Suppressor macrophage treated with lipopolysaccharide for 4 hours (primary cell): ENCODE data around the gene RFXANK.
"Not testable (repeated sequence)": the region's sequence is repeated elsewhere in the genome, so short reads cannot be mapped to it uniquely, and the experiment has no call there.

Source experiments
- DNase-seq: peaks from one replicate; pipeline ENCODE4 v3.0.0-alpha.2; 2020

RFXANK gene

GRCh38 chr19:19206938-19207337 lies 14.9 kb downstream of the RFXANK start:
- DNase-seq = no peak

DNA sequence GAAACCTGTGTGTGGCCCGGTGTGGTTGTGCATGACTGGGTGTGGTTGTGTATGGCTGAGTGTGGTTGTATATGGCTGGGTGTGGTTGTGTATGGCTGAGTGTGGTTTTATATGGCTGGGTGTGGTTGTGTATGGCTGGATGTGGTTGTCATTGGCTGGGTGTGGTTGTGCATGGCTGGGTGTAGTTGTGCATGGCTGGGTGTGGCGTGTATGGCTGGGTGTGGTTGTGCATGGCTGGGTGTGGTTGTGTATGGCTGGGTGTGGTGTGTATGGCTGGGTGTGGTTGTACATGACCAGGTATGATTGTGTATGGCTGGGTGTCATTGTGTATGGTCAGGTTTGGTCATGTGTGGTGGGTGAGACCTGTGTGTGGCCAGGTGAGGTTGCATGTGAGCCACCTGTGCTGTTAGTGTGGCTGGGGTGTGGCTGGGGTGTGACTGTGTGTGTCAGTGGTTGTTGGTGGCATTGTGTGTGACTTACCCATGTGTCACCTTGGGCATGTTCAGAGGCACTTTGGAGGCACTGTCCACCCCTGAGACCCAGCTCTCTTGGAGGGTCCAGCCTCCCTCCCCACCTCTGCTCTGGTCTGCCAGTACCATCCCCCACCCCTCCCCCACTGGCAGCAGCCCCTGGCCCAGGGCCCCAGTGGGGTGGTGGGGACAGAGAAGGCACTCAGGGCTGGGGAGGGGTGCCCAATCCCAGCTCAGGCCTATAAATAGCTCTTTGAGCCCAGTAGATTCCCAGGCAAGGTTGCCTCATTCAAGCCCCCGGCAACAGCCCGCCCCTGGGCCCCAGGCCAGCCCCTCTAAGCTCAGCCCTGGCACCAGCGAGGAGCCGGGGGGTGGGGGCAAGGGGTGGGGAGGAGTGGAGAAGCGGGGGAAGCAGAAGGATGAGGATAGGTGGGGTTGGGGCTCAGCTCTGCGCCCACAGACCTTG lies 15.8 kb downstream of the RFXANK start:
- no peak for DNase-seq

GRCh38 chr19:19209372-19209771 lies 17.3 kb downstream of the RFXANK start:
- DNase-seq = no peak

DNA sequence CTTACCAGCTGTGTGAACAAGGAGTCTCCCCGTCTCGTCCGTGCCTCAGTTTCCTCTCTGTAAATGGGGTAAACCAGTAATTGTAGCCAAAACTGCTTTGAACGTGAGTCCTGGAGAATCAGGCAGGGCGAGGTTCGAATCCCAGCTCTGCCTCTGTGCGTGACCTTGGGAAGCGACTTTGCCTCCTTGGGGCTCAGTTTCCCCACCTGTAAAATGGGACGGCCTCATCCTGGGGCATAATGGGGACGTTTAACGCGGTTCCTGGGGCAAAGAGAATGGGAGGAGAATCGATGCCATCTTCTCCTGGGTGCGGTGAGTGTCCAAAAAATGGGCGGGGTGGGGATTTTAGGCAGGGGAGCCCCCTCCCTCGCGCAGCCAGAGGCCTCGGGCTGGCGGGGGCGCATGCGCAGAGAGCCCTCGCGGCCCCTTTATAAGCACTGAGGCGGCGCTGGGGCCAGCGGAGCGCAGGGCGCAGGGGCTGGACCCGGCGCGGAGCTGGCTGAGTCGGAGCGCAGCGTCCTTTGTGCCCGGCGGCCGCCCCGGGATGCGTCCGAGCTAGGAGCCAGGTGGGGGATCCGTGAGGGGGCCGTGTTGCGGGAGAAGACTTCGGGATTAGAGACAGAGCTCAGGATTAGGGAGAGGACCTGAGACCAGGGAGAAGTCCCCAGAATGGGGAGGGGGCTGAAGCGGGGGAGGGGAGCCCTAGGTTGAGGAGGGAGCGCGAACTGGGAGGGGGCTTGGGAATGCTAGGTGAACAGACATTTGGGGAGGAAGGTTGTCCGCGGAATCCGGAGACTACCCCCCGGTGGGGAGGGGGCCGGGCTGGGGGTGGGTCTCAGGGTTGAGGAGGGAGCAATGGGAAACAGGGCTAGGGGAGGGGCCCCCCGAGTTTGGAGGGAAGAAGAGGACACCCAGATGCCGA lies 19.7 kb downstream of the RFXANK start, which contains the start of gene NCAN:
Gene NCAN, plus strand, starts transcription at position 460 of the 922 bp plus-strand sequence. CDS start 4,996 bp downstream, outside the sequence.
- DNase-seq = no peak

- DNase-seq = no peak
These were observed 20.9 kb downstream of the RFXANK start for GRCh38 chr19:19212916-19213315.

DNA sequence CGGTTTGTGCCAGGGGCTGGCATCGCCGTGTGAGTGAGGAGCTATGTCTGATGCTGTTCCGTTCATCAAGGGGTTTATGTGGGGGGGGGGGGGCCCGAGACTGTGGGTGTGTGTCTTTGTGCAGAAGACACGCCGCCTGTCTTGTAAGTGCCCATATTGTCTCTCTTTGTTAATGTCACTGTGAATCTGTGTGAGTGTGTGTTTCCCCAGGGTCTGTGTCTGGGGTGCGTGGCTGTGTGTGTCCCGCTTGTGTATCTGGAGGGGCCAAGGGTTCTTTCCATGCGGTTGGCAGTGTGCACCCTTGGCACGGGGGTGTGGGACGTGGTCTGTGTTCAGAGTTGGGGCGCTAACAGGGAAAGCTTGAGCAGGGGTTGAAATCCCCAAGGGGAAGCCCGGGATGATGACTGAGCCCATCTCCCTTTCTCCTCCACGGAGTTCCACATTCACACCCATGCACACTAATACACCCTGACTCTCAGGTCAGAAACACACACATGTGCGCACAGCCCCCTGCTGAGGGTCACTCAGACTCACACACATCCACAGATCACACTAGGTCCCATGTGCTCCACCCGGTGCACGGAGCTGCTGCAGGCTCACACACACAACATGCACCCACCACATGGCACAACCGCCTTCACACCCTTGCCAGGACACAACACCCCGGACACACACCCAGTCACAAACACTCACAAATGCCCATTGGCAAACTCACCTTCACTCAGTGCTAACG lies 21.5 kb downstream of the RFXANK start:
- no peak for DNase-seq

- no peak for DNase-seq
These were observed 22.1 kb downstream of the RFXANK start for GRCh38 chr19:19214159-19214490.

DNA sequence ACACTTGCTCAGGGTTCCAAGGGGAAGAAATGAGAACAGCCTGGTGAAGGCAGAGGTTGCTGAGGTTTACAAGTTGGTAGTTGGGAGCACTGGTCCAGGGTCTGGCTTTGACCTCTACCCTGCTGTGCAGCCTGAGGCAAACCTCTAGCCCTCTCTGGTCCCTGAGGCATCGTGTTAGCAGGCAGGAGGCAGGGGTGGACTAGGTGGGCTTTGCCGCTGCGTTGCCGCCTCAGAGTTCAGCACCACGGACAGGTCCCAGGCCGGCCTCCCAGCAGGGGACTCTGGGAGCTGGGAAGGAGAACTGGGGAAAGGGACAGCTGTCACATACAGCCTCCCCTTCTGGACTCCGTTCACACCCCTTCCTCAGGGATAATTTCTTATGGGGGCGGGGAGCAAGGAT lies 22.8 kb downstream of the RFXANK start:
- DNase-seq = peak; percentile 41

- no peak for DNase-seq
These were observed 23.7 kb downstream of the RFXANK start for GRCh38 chr19:19215792-19216191.

DNA sequence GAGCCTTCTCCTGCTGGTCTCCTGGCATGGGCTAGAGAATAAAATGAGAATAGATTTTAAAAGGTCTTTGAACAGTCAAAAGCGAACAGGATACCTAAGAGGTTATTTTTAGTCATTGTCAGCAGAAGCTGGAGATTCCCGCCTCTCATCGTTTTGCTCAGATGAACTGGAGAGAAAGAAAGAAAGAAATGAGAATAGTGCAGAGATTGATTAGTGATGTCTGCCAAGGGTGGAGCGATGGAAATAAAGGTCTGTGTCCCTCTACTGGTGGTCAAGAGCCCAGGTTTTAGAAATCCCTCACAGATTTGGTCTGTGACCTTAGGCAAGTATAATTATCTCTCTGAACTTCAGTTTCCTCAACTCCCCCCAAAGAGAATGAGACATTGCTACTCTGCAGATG lies 25.0 kb downstream of the RFXANK start:
- DNase-seq = peak; percentile 25

- no peak for DNase-seq
These were observed 26.9 kb downstream of the RFXANK start for GRCh38 chr19:19218911-19219310.

DNA sequence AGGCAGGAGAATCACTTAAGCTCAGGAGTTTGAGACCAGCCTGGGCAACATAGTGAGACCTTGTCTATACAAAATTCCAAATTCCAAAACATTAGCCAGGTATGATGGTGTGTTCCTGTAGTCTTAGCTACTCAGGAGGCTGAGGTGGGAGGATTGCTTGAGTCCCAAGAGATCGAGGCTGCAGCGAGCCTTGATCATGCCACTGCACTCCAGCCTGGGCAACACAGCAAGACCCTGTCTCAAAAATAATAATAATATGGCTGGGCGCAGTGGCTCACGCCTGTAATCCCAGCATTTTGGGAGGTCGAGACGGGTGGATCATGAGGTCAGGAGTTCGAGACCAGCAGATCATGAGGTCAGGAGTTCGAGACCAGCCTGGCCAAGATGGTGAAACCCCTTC lies 28.9 kb downstream of the RFXANK start:
- not testable (repeated sequence) for DNase-seq

GRCh38 chr19:19223060-19223459 lies 31.0 kb downstream of the RFXANK start:
- no peak for DNase-seq

DNA sequence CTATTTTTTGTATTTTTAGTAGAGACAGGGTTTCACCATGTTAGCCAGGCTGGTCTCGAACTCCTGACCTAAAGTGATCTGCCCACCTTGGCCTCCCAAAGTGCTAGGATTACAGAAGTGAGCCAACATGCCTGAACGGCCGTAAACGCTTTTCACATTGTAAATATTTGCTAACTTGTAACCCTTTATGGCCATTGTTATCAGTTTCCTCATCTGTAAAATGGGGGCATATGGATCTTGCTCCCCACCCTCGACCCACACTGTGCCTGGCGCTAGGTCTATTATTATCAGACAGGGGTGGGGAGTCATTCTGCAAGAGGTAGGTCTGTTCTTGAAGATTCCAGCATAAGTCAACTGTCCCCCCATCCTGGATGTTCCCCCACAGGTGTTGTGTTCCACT lies 31.6 kb downstream of the RFXANK start:
- no peak for DNase-seq

GRCh38 chr19:19224150-19224851 lies 32.2 kb downstream of the RFXANK start:
- DNase-seq = no peak

GRCh38 chr19:19224852-19225494 lies 32.9 kb downstream of the RFXANK start:
- DNase-seq = peak; percentile 83

DNA sequence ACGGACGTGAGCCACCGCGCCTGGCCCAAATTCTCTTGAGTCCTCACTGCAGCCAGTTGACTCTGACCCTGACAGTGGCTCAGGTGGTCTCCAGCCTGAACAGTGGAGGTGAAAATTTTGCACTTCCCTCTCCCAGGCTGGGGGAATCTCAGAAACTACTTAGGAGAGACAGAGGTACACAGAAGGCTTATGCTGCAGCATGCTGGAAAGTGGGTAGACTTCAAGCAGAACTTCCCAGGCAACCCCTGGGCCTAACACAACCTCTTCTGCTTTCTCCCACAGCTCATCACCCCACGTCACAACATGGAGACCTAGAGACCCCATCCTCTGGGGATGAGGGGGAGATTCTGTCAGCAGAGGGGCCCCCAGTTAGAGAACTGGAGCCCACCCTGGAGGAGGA lies 34.1 kb downstream of the RFXANK start:
- no peak for DNase-seq

GRCh38 chr19:19226663-19227062 lies 34.6 kb downstream of the RFXANK start:
- no peak for DNase-seq

- DNase-seq = no peak
These were observed 35.2 kb downstream of the RFXANK start for GRCh38 chr19:19227217-19227616.

GRCh38 chr19:19229701-19230100 lies 37.6 kb downstream of the RFXANK start:
- no peak for DNase-seq

DNA sequence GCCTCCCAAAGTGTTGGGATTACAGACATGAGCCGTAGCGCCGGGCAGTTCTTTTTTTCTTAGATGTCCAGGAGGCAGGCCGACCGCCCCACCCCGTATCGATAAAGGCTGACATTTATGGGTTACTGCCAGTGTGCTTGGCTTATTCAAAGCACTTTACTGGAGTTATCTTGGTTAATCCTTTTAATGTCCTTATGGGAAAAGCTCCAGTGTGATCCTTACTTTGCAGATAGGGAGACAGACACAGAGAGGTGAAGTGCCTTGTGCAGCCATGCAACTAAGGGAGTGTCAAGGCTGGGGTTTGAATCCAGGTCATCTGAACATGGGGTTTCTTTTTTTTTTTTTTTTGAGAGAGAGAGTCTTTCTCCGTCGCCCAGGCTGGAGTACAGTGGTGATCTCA lies 38.9 kb downstream of the RFXANK start:
- no peak for DNase-seq

- DNase-seq = no peak
These were observed 40.2 kb downstream of the RFXANK start for GRCh38 chr19:19232261-19232721.
